Chondrocyte (in vitro differentiated cells): Measurements from ENCODE around the gene OR1D2. TPM values are rescaled to one million over a fixed set of nuclear protein-coding genes. Genes with fewer than 3 reads are reported as not detected.
A peak's percentile ranks its signal among the peaks of the same experiment; 100 is the strongest.

Experiments used
- DNase-seq: peaks from one replicate; pipeline ENCODE4 v3.0.0; 2021; ENCODE audit warnings: mixed read lengths, low spot score
- H3K27ac Mint-ChIP-seq: one replicate; pipeline ENCODE4 v1.8.0; 2021; ENCODE audit warnings: mild to moderate bottlenecking, moderate library complexity, mixed read lengths; ENCODE audit not compliant: unreplicated experiment
- H3K27me3 Mint-ChIP-seq: 2 replicates; pipeline ENCODE4 v1.8.0; 2021; ENCODE audit warnings: low read depth, mixed read lengths
- H3K36me3 Mint-ChIP-seq: 2 replicates; pipeline ENCODE4 v1.8.0; 2021; ENCODE audit warnings: low read depth, mixed read lengths
- H3K4me1 Mint-ChIP-seq: 2 replicates; pipeline ENCODE4 v1.8.0; 2021; ENCODE audit warnings: low read depth, mild to moderate bottlenecking, mixed read lengths
- H3K4me3 Mint-ChIP-seq: one replicate; pipeline ENCODE4 v1.8.0; 2021; ENCODE audit warnings: mild to moderate bottlenecking, moderate library complexity, mixed read lengths; ENCODE audit not compliant: unreplicated experiment
- H3K9me3 Mint-ChIP-seq: 2 replicates; pipeline ENCODE4 v1.8.0; 2021; ENCODE audit warnings: low read depth, mixed read lengths
- total RNA-seq: library from RNA; stranded (reverse); gene quantifications from 3 replicates; pipeline ENCODE4 v1.2.1, GENCODE V29; 2021
- TF ChIP-seq, protein P1 (sequence below): fragments of 200-600 bp; sonication (generic); IDR thresholded peaks from 2 replicates; pipeline ENCODE4 v1.5.0; 2021; ENCODE audit warnings: antibody characterized with exemption, mild to moderate bottlenecking, moderate library complexity

OR1D2 gene
- total RNA-seq, 1 donor from 2014 or later = not detected

DNA sequence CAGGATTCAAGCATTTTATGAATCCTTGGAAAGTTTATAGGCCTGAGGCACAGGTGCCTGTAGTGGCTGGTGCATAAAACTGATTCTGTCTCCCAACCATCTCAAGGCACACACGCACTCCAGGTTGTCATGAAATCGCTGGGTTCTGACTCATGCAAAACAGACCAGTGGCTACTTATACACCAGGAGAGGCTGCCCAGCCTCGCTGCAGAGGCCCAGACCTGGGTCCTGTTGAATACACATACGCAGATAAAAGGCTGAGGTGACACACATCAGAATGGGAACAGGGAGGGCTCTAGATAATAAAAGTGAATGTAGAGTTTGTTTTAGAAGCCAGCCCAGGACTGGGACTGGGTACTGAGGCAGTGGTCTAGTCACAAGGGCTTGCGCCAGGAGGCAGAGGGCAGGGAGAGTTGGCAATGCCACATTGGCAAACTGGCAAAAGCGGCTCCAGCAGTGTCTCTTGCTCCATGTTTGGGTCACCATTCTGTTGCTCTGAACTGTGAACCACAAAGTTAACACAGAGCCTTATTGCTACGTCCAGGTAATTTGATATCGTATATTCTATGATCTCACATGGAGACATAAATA is 54.4 kb downstream of the OR1D2 start:
- Mint-ChIP-seq H3K27ac (peak overlapping the region; percentile 27), H3K4me1 (peaks cover 16% of the 10 kb centered on the region), H3K36me3 (no peaks in the 10 kb centered on the region), H3K27me3 (peaks cover 1% of the 10 kb centered on the region), H3K9me3 (no peaks in the 10 kb centered on the region), H3K4me3 (peak overlapping the region; percentile 93)
- TF ChIP-seq, protein P1, sequence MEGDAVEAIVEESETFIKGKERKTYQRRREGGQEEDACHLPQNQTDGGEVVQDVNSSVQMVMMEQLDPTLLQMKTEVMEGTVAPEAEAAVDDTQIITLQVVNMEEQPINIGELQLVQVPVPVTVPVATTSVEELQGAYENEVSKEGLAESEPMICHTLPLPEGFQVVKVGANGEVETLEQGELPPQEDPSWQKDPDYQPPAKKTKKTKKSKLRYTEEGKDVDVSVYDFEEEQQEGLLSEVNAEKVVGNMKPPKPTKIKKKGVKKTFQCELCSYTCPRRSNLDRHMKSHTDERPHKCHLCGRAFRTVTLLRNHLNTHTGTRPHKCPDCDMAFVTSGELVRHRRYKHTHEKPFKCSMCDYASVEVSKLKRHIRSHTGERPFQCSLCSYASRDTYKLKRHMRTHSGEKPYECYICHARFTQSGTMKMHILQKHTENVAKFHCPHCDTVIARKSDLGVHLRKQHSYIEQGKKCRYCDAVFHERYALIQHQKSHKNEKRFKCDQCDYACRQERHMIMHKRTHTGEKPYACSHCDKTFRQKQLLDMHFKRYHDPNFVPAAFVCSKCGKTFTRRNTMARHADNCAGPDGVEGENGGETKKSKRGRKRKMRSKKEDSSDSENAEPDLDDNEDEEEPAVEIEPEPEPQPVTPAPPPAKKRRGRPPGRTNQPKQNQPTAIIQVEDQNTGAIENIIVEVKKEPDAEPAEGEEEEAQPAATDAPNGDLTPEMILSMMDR = no peak
- DNase-seq = no peak

DNA sequence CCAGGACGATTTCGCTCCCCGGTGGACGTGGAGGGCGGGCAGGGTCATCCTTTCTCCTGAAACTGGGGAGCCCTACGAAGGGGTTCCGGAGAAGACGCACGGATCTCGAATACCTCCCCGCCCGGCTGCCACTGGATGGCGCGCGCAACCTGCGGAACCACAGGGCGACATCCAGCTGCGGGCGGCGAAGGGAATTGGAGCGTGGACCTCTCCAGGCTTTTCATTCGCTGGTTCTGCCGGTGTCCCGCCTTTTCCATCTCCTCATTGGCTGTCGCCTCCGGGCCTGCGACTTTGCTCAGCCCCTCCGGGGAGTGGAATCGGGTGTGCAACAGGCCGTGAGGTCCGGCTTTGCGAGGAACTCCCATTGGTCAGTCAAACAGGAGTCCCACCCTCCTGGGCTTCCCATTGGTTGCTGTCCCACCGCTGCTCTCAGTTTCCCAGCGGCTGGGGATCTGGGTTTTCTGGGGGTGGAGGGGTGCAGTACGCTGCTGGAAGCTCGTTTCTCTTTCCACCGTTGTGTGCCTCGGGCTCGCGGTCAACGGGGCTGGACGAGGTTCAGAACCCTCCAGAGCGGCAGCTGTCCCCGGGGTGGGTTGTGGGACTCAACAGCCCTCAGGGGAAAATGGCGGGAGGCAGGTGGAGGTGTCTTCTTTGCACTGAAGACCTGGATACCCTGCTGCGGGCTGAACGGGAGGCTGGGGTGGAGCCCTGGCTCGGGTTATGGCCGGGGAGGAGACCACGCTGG is 55.3 kb downstream of the OR1D2 start:
- peak; percentile 99 for DNase-seq
- Mint-ChIP-seq H3K4me3 (peak overlapping the region; percentile 93), H3K27ac (peak overlapping the region; percentile 77), H3K36me3 (no peaks in the 10 kb centered on the region), H3K9me3 (peaks cover 5% of the 10 kb centered on the region), H3K27me3 (peaks cover 1% of the 10 kb centered on the region), H3K4me1 (peaks cover 16% of the 10 kb centered on the region)
- TF ChIP-seq, protein P1 = peak; percentile 89

DNA sequence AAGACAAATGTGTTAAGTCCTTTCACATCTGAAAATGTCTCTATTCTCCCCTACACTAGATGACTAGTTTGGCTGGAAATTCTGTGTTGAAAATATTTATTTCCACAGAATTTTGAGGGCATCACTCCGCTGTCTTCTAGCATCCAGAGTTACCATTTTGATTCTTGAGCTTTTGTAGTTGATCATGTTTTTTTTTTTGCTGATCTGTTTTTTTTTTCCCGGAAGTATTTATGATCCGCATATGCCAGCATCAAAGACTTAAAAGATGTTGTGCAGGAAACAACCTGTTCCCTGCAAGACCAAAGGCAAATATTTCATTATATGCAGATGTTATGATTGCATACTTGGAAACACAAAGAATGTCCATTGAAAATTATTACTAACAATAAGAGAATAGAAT is 57.5 kb downstream of the OR1D2 start:
- TF ChIP-seq, protein P1 = no peak
- DNase-seq = no peak
- peaks cover 4% of the 10 kb centered on the region for H3K27me3 Mint-ChIP-seq
- H3K4me1 Mint-ChIP-seq = peaks cover 16% of the 10 kb centered on the region
- H3K36me3 Mint-ChIP-seq = no peaks in the 10 kb centered on the region
- H3K4me3 Mint-ChIP-seq = no peak overlapping the region
- H3K9me3 Mint-ChIP-seq = peaks cover 10% of the 10 kb centered on the region
- no peak overlapping the region for H3K27ac Mint-ChIP-seq

DNA sequence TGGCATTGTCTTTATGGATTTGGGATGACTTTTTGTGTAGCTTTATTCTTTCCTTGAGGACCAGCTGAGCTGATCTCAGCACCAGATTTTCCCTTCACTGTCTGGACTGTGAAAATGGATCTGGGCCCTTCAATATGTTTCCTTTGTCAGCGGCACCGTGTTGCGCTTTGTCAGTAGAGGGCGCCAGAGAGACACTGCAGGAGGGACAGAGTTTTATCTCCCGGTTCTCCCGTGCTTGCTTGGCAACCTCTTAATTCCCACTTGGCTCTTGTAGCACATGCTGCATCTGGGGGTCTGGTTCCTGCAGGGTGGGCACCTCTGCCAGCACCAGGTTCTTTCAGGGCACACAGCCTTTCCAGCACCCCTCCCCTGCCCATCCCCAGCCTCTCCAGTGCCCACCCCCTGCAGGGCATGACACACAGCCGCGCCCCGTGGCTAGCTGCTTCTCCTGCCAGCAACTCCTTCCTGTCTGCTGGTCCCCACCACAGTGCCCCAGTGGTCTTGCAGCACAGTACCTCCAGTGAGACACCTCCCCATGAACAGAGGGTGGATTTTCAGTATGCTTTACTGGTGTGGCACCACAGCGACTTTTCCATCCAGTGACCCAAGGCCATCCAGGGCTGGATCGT is 60.4 kb downstream of the OR1D2 start:
- DNase-seq = peak; percentile 76
- H3K4me3 Mint-ChIP-seq = no peak overlapping the region
- H3K36me3 Mint-ChIP-seq = no peaks in the 10 kb centered on the region

DNA sequence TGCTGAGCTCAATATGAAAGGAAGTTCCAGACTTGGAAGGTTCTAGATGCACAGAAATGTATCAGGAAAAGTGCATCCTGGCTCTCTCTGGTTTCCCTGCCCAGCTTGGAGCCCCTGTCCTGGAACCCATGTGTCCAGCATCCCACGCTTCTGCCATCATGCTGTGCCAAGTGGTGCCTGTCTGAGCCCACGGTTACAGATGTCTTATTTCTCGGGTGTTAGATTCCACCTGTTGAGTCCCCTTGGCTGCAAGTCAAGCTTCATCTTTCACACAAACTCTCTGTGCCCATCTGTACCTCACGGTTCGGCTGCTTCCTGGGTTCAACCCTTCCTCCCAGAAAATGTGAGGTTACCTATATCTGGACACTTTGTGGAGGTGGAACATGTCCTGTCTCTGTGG is 63.3 kb downstream of the OR1D2 start:
- DNase-seq = no peak

More for the DNA sequence above, 60.4 kb downstream of the OR1D2 start:
- Mint-ChIP-seq H3K27me3 (peaks cover 11% of the 10 kb centered on the region), H3K9me3 (peaks cover 10% of the 10 kb centered on the region), H3K27ac (no peak overlapping the region), H3K4me1 (peaks cover 7% of the 10 kb centered on the region)
- TF ChIP-seq, protein P1 = peak; percentile 46

More for the DNA sequence above, 63.3 kb downstream of the OR1D2 start:
- H3K36me3 Mint-ChIP-seq = no peaks in the 10 kb centered on the region
- H3K4me1 Mint-ChIP-seq = no peaks in the 10 kb centered on the region
- peaks cover 16% of the 10 kb centered on the region for H3K27me3 Mint-ChIP-seq
- H3K27ac Mint-ChIP-seq = no peak overlapping the region
- no peak overlapping the region for H3K4me3 Mint-ChIP-seq
- peaks cover 10% of the 10 kb centered on the region for H3K9me3 Mint-ChIP-seq
- TF ChIP-seq, protein P1 = no peak
